ENCODE results near the gene TARS2.

TARS2 gene

GRCh38 chr1:150536836-150537731, 49.9 kb downstream of the TARS2 start:
- Histone ChIP-seq H3K36me3 (ENCODE audit: insufficient read depth, low read length) (no peaks in the 10 kb centered on the region), H3K27ac (no peak overlapping the region), H3K4me3 (no peak overlapping the region), H3K9me3 (ENCODE audit: low read depth, low read length) (no peaks in the 10 kb centered on the region), H3K9ac (ENCODE audit: insufficient read length) (no peak overlapping the region)
- no peak for TF ChIP-seq POLR2AphosphoS5 (IDR thresholded peaks at IDR 0.05; ENCODE audit: borderline replicate concordance, low read depth, low read length)
- no peak for TF ChIP-seq FOXP2 (optimal IDR thresholded peaks at IDR 0.05; ENCODE audit: control extremely low read depth, extremely low read length, insufficient read depth)
- no peak for TF ChIP-seq EZH2 (IDR thresholded peaks at IDR 0.05)
- no peak for DNase-seq (ENCODE audit: low read depth, low spot score)

DNA sequence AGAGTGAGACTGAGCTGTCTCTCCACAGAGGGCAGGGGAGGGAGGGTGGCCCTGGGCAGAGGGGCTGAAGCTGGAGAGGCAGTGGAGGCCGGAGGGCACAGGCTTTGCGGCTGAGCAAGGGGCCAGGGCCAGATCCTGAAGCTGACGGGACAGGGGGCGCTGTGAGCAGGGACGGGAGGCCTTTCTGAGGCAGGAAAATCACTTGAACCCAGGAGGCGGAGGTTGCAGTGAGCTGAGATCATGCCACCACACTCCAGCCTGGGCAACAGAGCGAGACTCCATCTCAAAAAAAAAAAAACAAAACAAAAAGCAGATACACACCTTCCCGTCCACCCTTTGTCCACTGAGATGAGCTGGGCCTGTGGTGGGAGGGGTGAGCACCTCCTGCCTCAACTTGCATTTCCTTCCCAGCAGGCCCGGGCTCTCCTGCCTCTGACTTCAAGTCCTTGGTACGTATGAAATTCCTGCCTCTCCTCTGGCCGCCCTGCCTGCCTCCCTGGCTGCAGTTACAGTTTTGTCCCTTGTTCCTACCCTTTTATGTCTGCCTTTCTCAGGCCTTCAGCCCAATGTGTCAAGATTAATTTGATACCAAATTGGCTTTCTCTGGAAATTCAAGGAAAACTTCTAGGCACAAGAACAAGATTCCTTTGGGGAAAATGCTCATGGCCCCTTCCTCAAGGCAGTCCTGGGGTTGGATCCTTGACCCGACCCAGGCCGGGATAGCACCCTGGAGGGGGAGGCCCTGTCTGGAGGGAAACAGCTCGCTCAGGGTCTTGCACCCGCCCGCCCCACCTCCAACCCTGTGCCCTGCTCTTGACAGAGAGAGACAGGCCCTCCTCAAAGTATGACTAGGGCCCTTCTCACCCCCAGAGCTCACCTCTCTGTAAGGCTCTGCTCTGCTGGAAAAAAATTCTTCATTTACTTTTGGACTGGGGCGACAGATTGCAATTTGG, 50.8 kb downstream of the TARS2 start:
- DNase-seq (ENCODE audit: low read depth, low spot score), result no peak
- no peak overlapping the region for H3K27ac ChIP-seq

GRCh38 chr1:150543500-150544143, 56.4 kb downstream of the TARS2 start:
- Histone ChIP-seq H3K36me3 (ENCODE audit: insufficient read depth, low read length) (no peaks in the 10 kb centered on the region), H3K4me3 (no peak overlapping the region), H3K9ac (ENCODE audit: insufficient read length) (peak overlapping the region; percentile 19), H3K27ac (no peak overlapping the region), H3K9me3 (ENCODE audit: low read depth, low read length) (no peaks in the 10 kb centered on the region)
- TF ChIP-seq POLR2AphosphoS5 (IDR thresholded peaks at IDR 0.05; ENCODE audit: borderline replicate concordance, low read depth, low read length), result no peak
- no peak for TF ChIP-seq EZH2 (IDR thresholded peaks at IDR 0.05)
- TF ChIP-seq FOXP2 (optimal IDR thresholded peaks at IDR 0.05; ENCODE audit: control extremely low read depth, extremely low read length, insufficient read depth), result no peak
- DNase-seq (ENCODE audit: low read depth, low spot score), result no peak

More for the DNA sequence above, 50.8 kb downstream of the TARS2 start:
- Histone ChIP-seq H3K36me3 (ENCODE audit: insufficient read depth, low read length) (no peaks in the 10 kb centered on the region), H3K4me3 (no peak overlapping the region), H3K9me3 (ENCODE audit: low read depth, low read length) (no peaks in the 10 kb centered on the region), H3K9ac (ENCODE audit: insufficient read length) (no peak overlapping the region)
- no peak for TF ChIP-seq FOXP2 (optimal IDR thresholded peaks at IDR 0.05; ENCODE audit: control extremely low read depth, extremely low read length, insufficient read depth)

DNA sequence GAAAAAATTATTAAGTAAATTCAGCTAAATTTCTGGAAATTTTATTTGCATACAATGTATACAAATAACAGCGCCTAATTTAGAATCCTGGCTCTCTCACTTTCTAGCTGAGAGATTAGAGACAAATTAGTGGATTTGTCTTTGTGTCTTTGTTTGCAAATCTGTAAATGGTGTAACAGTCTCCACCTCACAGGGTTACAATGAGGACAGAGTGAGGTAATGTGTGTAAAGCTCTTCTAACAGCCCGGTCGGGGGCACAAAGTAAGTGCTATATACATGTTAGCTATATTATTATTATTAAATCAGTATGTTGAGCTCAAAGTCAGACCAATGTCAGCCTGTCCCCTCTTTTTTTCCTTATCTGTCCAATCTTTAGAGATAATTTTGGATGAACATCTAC, 57.0 kb downstream of the TARS2 start:
- Histone ChIP-seq H3K9me3 (ENCODE audit: low read depth, low read length) (no peaks in the 10 kb centered on the region), H3K27ac (no peak overlapping the region), H3K9ac (ENCODE audit: insufficient read length) (peak overlapping the region; percentile 19), H3K36me3 (ENCODE audit: insufficient read depth, low read length) (no peaks in the 10 kb centered on the region), H3K4me3 (no peak overlapping the region)
- DNase-seq (ENCODE audit: low read depth, low spot score), result no peak
- TF ChIP-seq EZH2 (IDR thresholded peaks at IDR 0.05) (no peak), FOXP2 (optimal IDR thresholded peaks at IDR 0.05; ENCODE audit: control extremely low read depth, extremely low read length, insufficient read depth) (no peak), POLR2AphosphoS5 (IDR thresholded peaks at IDR 0.05; ENCODE audit: borderline replicate concordance, low read depth, low read length) (no peak)

- no peak overlapping the region for H3K9ac ChIP-seq (ENCODE audit: insufficient read length)
- no peak for DNase-seq (ENCODE audit: low read depth, low spot score)
- H3K4me3 ChIP-seq, result no peak overlapping the region
- H3K36me3 ChIP-seq (ENCODE audit: insufficient read depth, low read length), result no peaks in the 10 kb centered on the region
- no peak overlapping the region for H3K27ac ChIP-seq
- no peak for TF ChIP-seq EZH2 (IDR thresholded peaks at IDR 0.05)
- TF ChIP-seq FOXP2 (optimal IDR thresholded peaks at IDR 0.05; ENCODE audit: control extremely low read depth, extremely low read length, insufficient read depth), result no peak
- TF ChIP-seq POLR2AphosphoS5 (IDR thresholded peaks at IDR 0.05; ENCODE audit: borderline replicate concordance, low read depth, low read length), result no peak
- H3K9me3 ChIP-seq (ENCODE audit: low read depth, low read length), result no peaks in the 10 kb centered on the region
Measured at GRCh38 chr1:150545486-150546032, 58.3 kb downstream of the TARS2 start.

GRCh38 chr1:150546294-150546937, 59.2 kb downstream of the TARS2 start:
- no peak overlapping the region for H3K27ac ChIP-seq
- no peak overlapping the region for H3K9ac ChIP-seq (ENCODE audit: insufficient read length)
- no peak for DNase-seq (ENCODE audit: low read depth, low spot score)
- no peaks in the 10 kb centered on the region for H3K9me3 ChIP-seq (ENCODE audit: low read depth, low read length)
- H3K36me3 ChIP-seq (ENCODE audit: insufficient read depth, low read length), result no peaks in the 10 kb centered on the region
- TF ChIP-seq FOXP2 (optimal IDR thresholded peaks at IDR 0.05; ENCODE audit: control extremely low read depth, extremely low read length, insufficient read depth) (no peak), EZH2 (IDR thresholded peaks at IDR 0.05) (no peak)
- H3K4me3 ChIP-seq, result no peak overlapping the region

GRCh38 chr1:150548324-150548631, 61.1 kb downstream of the TARS2 start:
- Histone ChIP-seq H3K9me3 (ENCODE audit: low read depth, low read length) (no peaks in the 10 kb centered on the region), H3K9ac (ENCODE audit: insufficient read length) (no peak overlapping the region), H3K4me3 (peak overlapping the region; percentile 83), H3K27ac (no peak overlapping the region), H3K36me3 (ENCODE audit: insufficient read depth, low read length) (no peaks in the 10 kb centered on the region)
- TF ChIP-seq FOXP2 (optimal IDR thresholded peaks at IDR 0.05; ENCODE audit: control extremely low read depth, extremely low read length, insufficient read depth) (no peak), EZH2 (IDR thresholded peaks at IDR 0.05) (no peak)
- no peak for DNase-seq (ENCODE audit: low read depth, low spot score)

Measured in SK-N-MC (cell line).